D721Med (cell line): ENCODE measurements around the gene CRTC2.
"Not testable (repeated sequence)": the region's sequence is repeated elsewhere in the genome, so short reads cannot be mapped to it uniquely, and the experiment has no call there.

Source experiments
- DNase-seq: peaks from one replicate; pipeline ENCODE4 v3.0.0; 2011; ENCODE audit warnings: low spot score; ENCODE audit not compliant: insufficient read length
- FAIRE-seq: peaks from 2 replicates; lab custom pipeline; 2011; peaks lifted over from hg19 to GRCh38; lab: Jason Lieb, UNC
- TF ChIP-seq, protein P1 (sequence below): IDR thresholded peaks from 2 replicates; pipeline ENCODE4 v1.5.1; 2012; ENCODE audit warnings: mild to moderate bottlenecking, control low read depth; ENCODE audit not compliant: insufficient read depth; ENCODE audit errors: missing control alignments

The CRTC2 gene, protein sequence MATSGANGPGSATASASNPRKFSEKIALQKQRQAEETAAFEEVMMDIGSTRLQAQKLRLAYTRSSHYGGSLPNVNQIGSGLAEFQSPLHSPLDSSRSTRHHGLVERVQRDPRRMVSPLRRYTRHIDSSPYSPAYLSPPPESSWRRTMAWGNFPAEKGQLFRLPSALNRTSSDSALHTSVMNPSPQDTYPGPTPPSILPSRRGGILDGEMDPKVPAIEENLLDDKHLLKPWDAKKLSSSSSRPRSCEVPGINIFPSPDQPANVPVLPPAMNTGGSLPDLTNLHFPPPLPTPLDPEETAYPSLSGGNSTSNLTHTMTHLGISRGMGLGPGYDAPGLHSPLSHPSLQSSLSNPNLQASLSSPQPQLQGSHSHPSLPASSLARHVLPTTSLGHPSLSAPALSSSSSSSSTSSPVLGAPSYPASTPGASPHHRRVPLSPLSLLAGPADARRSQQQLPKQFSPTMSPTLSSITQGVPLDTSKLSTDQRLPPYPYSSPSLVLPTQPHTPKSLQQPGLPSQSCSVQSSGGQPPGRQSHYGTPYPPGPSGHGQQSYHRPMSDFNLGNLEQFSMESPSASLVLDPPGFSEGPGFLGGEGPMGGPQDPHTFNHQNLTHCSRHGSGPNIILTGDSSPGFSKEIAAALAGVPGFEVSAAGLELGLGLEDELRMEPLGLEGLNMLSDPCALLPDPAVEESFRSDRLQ

DNA sequence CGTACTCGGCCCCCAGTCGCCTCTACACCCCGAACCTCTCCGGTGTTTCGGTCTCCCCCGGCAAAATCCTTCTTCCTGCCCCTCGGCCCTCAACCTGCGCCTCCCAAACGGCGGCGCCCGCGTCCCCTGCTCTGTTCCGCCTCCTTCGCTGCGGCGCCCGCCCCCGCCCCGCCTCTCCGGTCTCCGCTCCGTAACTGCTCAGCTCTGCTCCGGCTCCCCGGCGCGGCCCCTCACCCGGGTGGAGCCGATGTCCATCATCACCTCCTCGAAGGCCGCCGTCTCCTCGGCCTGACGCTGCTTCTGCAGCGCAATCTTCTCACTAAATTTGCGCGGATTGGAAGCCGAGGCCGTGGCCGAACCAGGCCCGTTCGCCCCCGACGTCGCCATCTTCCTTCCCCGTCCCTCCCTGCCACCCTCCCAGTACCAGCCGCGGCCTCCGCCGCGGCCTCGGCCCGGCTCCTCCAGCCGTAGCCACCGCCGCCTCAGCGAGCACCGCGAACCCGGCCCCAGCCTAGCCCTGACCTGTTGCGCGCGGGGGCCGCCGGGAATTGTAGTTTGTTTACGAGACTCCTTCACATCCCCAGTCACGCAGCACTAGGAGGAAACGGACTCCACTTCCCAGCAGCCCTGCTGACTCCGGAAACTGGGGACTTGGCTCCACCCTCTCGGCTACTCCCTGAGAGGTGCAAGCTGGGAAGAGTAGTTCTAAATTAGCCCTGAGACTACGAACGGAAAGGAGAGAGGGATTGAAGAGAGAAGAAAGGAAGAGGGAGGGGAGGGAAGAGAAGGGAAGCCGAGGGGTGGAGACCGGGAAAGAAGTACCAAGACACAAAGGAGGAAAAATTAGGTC lies at the start of gene CRTC2:
CRTC2 (minus strand) TSS at position 502 of the 850 bp plus-strand sequence; CDS start at position 387, 115 bp downstream.
- FAIRE-seq = peak; percentile 89
- DNase-seq = peak; percentile 100
- TF ChIP-seq, protein P1, sequence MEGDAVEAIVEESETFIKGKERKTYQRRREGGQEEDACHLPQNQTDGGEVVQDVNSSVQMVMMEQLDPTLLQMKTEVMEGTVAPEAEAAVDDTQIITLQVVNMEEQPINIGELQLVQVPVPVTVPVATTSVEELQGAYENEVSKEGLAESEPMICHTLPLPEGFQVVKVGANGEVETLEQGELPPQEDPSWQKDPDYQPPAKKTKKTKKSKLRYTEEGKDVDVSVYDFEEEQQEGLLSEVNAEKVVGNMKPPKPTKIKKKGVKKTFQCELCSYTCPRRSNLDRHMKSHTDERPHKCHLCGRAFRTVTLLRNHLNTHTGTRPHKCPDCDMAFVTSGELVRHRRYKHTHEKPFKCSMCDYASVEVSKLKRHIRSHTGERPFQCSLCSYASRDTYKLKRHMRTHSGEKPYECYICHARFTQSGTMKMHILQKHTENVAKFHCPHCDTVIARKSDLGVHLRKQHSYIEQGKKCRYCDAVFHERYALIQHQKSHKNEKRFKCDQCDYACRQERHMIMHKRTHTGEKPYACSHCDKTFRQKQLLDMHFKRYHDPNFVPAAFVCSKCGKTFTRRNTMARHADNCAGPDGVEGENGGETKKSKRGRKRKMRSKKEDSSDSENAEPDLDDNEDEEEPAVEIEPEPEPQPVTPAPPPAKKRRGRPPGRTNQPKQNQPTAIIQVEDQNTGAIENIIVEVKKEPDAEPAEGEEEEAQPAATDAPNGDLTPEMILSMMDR = peak; percentile 14

DNA sequence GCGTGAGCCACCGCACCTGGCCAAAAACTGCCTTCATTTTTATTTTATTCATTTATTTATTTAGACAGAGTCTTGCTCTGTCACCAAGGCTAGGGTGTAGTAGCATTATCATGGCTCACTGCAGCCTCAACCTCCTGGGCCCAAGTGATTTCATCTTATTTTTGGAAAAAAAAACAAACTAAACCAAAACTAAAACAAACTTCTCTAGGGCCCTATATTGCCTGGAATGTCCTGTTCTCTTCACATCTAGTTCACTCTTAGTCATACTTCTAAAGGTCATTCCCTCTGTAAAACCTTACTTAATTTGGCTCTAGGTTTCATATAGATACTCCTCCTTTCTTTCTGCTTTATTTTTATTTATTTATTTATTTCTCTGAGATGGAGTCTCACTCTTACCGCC lies 47.7 kb upstream of the CRTC2 start:
- FAIRE-seq (no peak), DNase-seq (no peak)
- TF ChIP-seq, protein P1 = no peak

DNA sequence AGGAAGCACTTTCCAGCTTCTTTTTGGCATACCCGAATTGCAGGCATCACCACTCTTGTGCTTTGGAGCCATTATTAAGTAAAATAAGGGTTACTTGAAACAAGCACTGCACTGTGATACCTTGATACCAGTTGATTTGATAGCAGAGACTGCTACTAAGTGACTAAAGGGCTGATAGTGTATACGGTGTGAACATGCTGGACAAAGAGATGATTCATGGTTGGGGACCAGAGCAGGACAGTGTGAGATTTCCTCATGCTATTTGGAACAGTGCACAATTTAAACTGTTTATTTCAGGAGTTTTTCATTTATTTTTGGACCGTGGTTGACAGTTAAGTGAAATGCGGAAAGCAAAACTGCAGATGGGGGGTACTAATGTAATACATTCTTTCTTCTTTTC lies 42.0 kb upstream of the CRTC2 start:
- no peak for FAIRE-seq
- no peak for DNase-seq
- TF ChIP-seq, protein P1 = no peak

DNA sequence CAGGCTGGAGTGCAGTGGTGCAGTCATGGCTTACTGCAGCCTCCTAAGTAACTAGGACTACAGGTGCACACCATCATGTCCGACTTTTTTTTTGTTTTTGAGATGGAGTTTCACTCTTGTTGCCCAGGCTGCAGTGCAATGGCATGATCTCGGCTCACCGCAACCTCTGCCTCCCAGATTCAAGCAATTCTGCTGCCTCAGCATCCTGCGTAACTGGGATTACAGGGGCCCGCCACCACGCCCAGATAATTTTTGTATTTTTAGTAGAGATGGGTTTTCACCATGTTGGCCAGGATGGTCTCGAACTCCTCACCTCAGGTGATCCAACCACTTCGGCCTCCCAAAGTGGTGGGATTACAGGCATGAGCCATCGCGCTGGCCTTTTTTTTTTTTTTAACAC lies 38.5 kb upstream of the CRTC2 start:
- not testable (repeated sequence) for FAIRE-seq

DNA sequence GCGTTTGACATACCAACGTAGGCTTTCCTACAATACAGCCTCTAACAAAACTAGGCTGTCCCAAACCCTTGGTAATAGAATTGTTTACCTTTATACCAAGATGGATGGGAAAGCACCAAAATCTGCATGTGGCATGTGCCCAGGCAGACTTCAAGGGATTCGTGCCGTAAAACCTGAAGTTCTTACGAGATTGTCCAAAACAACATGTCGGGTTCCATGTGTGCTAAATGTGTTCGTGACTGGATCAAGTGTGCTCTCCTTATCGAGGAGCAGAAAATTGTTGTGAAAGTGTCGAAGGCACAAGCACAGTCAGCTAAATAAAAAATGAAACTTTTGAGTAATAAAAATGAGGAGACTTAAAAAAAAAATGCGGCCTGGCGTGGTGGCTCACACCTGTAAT lies 37.2 kb upstream of the CRTC2 start:
- FAIRE-seq (no peak), DNase-seq (no peak)
- TF ChIP-seq, protein P1 = no peak

More for the DNA sequence above, 38.5 kb upstream of the CRTC2 start:
- not testable (repeated sequence) for DNase-seq

DNA sequence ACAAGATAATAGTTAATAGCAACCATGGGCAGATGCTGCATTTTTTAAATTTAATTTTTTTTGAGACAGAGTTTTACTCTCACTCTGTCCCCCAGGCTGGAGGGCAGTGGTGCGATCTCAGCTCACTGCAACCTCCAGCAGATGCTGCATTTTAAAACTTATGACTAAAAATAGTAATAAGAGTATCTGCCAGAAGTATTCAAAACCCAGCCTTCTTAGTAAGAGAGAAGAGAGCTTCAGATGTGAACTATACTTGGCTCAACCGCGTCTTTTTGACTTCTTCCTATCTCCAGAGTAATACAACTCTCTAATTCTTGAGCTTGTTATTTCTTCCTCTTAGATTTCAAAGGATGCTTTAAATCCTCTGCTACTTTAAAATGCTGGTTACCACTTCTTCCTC lies 36.8 kb upstream of the CRTC2 start:
- DNase-seq (no peak), FAIRE-seq (no peak)
- TF ChIP-seq, protein P1 = no peak

DNA sequence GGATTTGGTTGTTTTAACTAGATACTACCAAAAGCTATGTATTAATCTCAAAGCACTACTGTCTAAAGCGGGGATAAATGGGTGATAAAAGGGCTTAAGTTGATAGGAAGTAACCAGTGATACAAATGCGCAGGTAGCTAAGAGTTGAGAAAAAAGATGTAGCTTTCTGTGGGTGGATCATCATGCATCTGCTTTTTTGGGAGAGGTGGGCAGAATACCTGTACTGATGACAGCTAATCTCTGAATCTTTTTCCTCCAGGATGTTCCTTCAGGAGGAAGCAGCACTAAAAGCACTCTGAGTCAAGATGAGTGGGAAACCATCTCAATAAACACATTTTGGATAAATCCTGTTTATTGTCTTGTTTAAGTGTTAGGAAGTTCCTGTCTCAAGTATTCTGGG lies 33.4 kb upstream of the CRTC2 start:
- TF ChIP-seq, protein P1 = no peak
- FAIRE-seq (no peak), DNase-seq (no peak)
